SK-N-SH (cell line): ENCODE results near the gene DGKD. TPM values are rescaled to one million over a fixed set of nuclear protein-coding genes. Genes with fewer than 3 reads are reported as not detected.

Experiments used
- CTCF ChIA-PET: fragments of 300-600, 350-600 bp; formaldehyde crosslinking; extraction: SDS; loops from one replicate; lab custom pipeline; 2021; lab: Yijun Ruan, JAX
- POLR2A ChIA-PET: fragments of 350-600 bp; sonication (Branson Sonifier 250); formaldehyde crosslinking; extraction: SDS; loops from one replicate; lab custom pipeline; 2020; ENCODE audit warnings: antibody characterized with exemption, inconsistent platforms; lab: Yijun Ruan, JAX
- DNase-seq: peaks from one replicate; pipeline ENCODE4 v3.0.0; 2012
- H2AFZ ChIP-seq: fragments of 200-600 bp; sonication (generic); 2 replicates; pipeline ENCODE4 v1.8.1; 2016; ENCODE audit warnings: antibody characterized with exemption, mild to moderate bottlenecking, low read depth
- H3F3A ChIP-seq: fragments of 200-600 bp; sonication (generic); replicated peaks from 2 replicates; pipeline ENCODE3; 2016; ENCODE audit warnings: antibody characterized with exemption, mild to moderate bottlenecking; ENCODE audit not compliant: insufficient read depth
- H3K27ac ChIP-seq, 2 experiments: fragments of 200-500 bp in 1 of 2; fragments of 200-600 bp in 1 of 2; sonication (Bioruptor generic) in 1 of 2; sonication (generic), shearing (Covaris generic) in 1 of 2; 2 replicates each; pipeline versions ENCODE4 v1.5.1 to v1.6.1; 2014 to 2016; ENCODE audit warnings: low read depth in 2 of 2, inconsistent platforms in 1 of 2, low read length in 1 of 2, mild to moderate bottlenecking in 1 of 2, mixed read lengths in 1 of 2
- H3K27me3 ChIP-seq: fragments of 200-600 bp; sonication (generic), shearing (Covaris generic); 2 replicates; pipeline ENCODE4 v1.6.1; 2016; ENCODE audit warnings: mixed run types; ENCODE audit not compliant: insufficient read depth
- H3K36me3 ChIP-seq, 2 experiments: fragments of 200-500 bp in 1 of 2; fragments of 200-600 bp in 1 of 2; sonication (Bioruptor generic) in 1 of 2; sonication (generic) in 1 of 2; replicated peaks in 1 of 2; 2 replicates each; pipeline versions ENCODE3 to v1.5.1; 2014 to 2016; ENCODE audit warnings: low read length in 1 of 2, mild to moderate bottlenecking in 1 of 2; ENCODE audit not compliant: insufficient read depth in 2 of 2, control insufficient read depth in 1 of 2
- H3K4me1 ChIP-seq, 2 experiments: fragments of 200-500 bp in 1 of 2; fragments of 200-600 bp in 1 of 2; sonication (Bioruptor generic) in 1 of 2; sonication (generic), shearing (Covaris generic) in 1 of 2; 2 replicates each; pipeline versions ENCODE4 v1.5.1 to v1.6.1; 2014 to 2016; ENCODE audit warnings: low read depth in 1 of 2, low read length in 1 of 2, mixed run types in 1 of 2; ENCODE audit not compliant: insufficient read depth in 2 of 2, control insufficient read depth in 1 of 2
- H3K4me2 ChIP-seq: fragments of 200-600 bp; sonication (generic), shearing (Covaris generic); 2 replicates; pipeline ENCODE4 v1.6.1; 2017; ENCODE audit warnings: mixed run types
- H3K4me3 ChIP-seq, 2 experiments: fragments of 200-500 bp in 1 of 2; fragments of 200-600 bp in 1 of 2; sonication (Bioruptor generic) in 1 of 2; sonication (generic), shearing (Covaris generic) in 1 of 2; 2 replicates each; pipeline versions ENCODE4 v1.5.1 to v1.8.1; 2014 to 2016; ENCODE audit warnings: low read depth in 2 of 2, inconsistent platforms in 1 of 2, low read length in 1 of 2, mild to moderate bottlenecking in 1 of 2, mixed read lengths in 1 of 2, moderate library complexity in 1 of 2
- H3K79me2 ChIP-seq: fragments of 200-600 bp; sonication (generic); 2 replicates; pipeline ENCODE4 v1.8.1; 2017; ENCODE audit warnings: mild to moderate bottlenecking; ENCODE audit not compliant: insufficient read depth
- H3K9ac ChIP-seq: fragments of 200-600 bp; sonication (generic); 2 replicates; pipeline ENCODE4 v1.6.1; 2017; ENCODE audit warnings: mixed run types
- H3K9me2 ChIP-seq: fragments of 200-600 bp; sonication (generic); 2 replicates; pipeline ENCODE4 v1.6.1; 2017; ENCODE audit warnings: mixed run types
- H3K9me3 ChIP-seq: fragments of 200-600 bp; sonication (generic); 2 replicates; pipeline ENCODE4 v1.6.1; 2017; ENCODE audit warnings: mixed run types, mild to moderate bottlenecking, moderate library complexity
- H4K20me1 ChIP-seq: fragments of 200-600 bp; sonication (generic); 2 replicates; pipeline ENCODE4 v1.6.1; 2017; ENCODE audit warnings: mild to moderate bottlenecking, mixed run types; ENCODE audit not compliant: insufficient read depth
- CHD2 ChIP-seq: fragments of 150-350 bp; IDR thresholded peaks from 2 replicates; pipeline ENCODE4 v1.6.1; 2018; ENCODE audit warnings: low read length; ENCODE audit not compliant: partially characterized antibody
- EP300 ChIP-seq, 2 experiments: IDR thresholded peaks; 2 replicates each; pipeline versions ENCODE4 v1.4.0 to v1.6.1; 2012; ENCODE audit warnings: borderline replicate concordance in 1 of 2, low read depth in 1 of 2, low read length in 1 of 2
- EZH2phosphoT487 ChIP-seq: fragments of 200-600 bp; sonication (generic); IDR thresholded peaks from 2 replicates; pipeline ENCODE4 v1.6.1; 2017; ENCODE audit warnings: low read depth, mixed run types, mild to moderate bottlenecking, antibody characterized with exemption, moderate library complexity, borderline replicate concordance
- FOSL2 ChIP-seq: IDR thresholded peaks from 2 replicates; pipeline ENCODE4 v1.4.0; 2012; ENCODE audit warnings: low read depth, mild to moderate bottlenecking, moderate library complexity, borderline replicate concordance
- GABPA ChIP-seq: IDR thresholded peaks from 2 replicates; pipeline ENCODE4 v1.4.0; 2012; ENCODE audit warnings: low read depth, mild to moderate bottlenecking
- IRF3 ChIP-seq: fragments of 150-350 bp; IDR thresholded peaks from 2 replicates; pipeline ENCODE4 v1.6.1; 2016; ENCODE audit warnings: mild to moderate bottlenecking, low read depth, low read length
- MEF2A ChIP-seq: IDR thresholded peaks from 2 replicates; pipeline ENCODE4 v1.4.0; 2012; ENCODE audit warnings: low read depth, borderline replicate concordance
- PBX3 ChIP-seq: IDR thresholded peaks from 2 replicates; pipeline ENCODE4; 2012
- POLR2AphosphoS5 ChIP-seq: IDR thresholded peaks from 2 replicates; pipeline ENCODE4 v1.6.1; 2012; ENCODE audit warnings: low read depth, low read length
- RFX5 ChIP-seq: IDR thresholded peaks from 2 replicates; pipeline ENCODE4 v1.6.1; 2012; ENCODE audit warnings: mild to moderate bottlenecking, improper control_type of control experiment, low read length
- RXRA ChIP-seq: IDR thresholded peaks from 2 replicates; pipeline ENCODE4 v1.4.0; 2012; ENCODE audit warnings: low read depth, mild to moderate bottlenecking, borderline replicate concordance
- TAF1 ChIP-seq: IDR thresholded peaks from 2 replicates; pipeline ENCODE4 v1.6.1; 2012; ENCODE audit warnings: low read depth, mild to moderate bottlenecking, low read length, moderate library complexity, borderline replicate concordance
- TCF12 ChIP-seq: IDR thresholded peaks from 2 replicates; pipeline ENCODE4 v1.4.0; 2012
- TEAD4 ChIP-seq: IDR thresholded peaks from 2 replicates; pipeline ENCODE4 v1.4.0; 2012; ENCODE audit warnings: mild to moderate bottlenecking, borderline replicate concordance; ENCODE audit not compliant: insufficient read depth
- WGBS: methylation state at CpG from one replicate; pipeline ENCODE4 v1.1.6; 2017; ENCODE audit warnings: low lambda C conversion rate; 5-methylcytosine and 5-hydroxymethylcytosine counted together
- polyA plus RNA-seq, 3 experiments: library from polyadenylated mRNA; depleted of rRNA; stranded (reverse); fragments of >200 nt; gene quantifications; 2 replicates each; pipeline ENCODE4 v1.2.3, GENCODE V29; 2012
- TF ChIP-seq, protein P1 (sequence below): IDR thresholded peaks from 2 replicates; pipeline ENCODE4 v1.6.1; 2012; ENCODE audit warnings: mild to moderate bottlenecking, low read depth, low read length, moderate library complexity
- TF ChIP-seq, protein P2 (sequence below): fragments of 150-350 bp; IDR thresholded peaks from 2 replicates; pipeline ENCODE4 v1.6.1; 2017; ENCODE audit warnings: antibody characterized with exemption, low read length, low read depth, borderline replicate concordance
- TF ChIP-seq, protein P3 (sequence below): IDR thresholded peaks from 2 replicates; pipeline ENCODE4 v1.4.0; 2012; ENCODE audit warnings: low read depth, borderline replicate concordance
- TF ChIP-seq, protein P4 (sequence below): IDR thresholded peaks from 2 replicates; pipeline ENCODE4 v1.4.0; 2012; ENCODE audit warnings: low read depth, borderline replicate concordance
- TF ChIP-seq, protein P5 (sequence below): fragments of 200-600 bp; sonication (generic); IDR thresholded peaks from 2 replicates; pipeline ENCODE4 v1.6.1; 2017; ENCODE audit warnings: antibody characterized with exemption, mild to moderate bottlenecking, moderate library complexity

Gene DGKD
- polyA plus RNA-seq, 1 of the 3 experiments (the other 2 are of a cell fraction) = 21.7 TPM

- Histone ChIP-seq H3K27ac (no peak overlapping the region), H3K9me3 (no peaks in the 10 kb centered on the region), H3K4me1 (peaks cover 0 to 34% of the 10 kb centered on the region in 2 experiments; a peak in 3 of 4 replicates), H3K4me2 (no peak overlapping the region), H3K36me3 (peaks cover 0 to 3% of the 10 kb centered on the region in 2 experiments), H3K79me2 (peaks cover 82% of the 10 kb centered on the region), H3K27me3 (no peaks in the 10 kb centered on the region), H2AFZ (no peak overlapping the region), H4K20me1 (no peaks in the 10 kb centered on the region), H3K4me3 (no peak overlapping the region), H3K9me2 (no peaks in the 10 kb centered on the region), H3K9ac (no peak overlapping the region), H3F3A (peaks cover 15% of the 10 kb centered on the region)
- CTCF ChIA-PET = interaction anchor here (2.4 to 5.1 kb wide), 2 partner anchors 11 to 16 kb away, joined by 8 to 29 read pairs; no protein-coding TSS in a partner anchor
- WGBS = 89% methylated on average over 3 of the region's 3 CpGs
- DNase-seq = no peak
- POLR2A ChIA-PET = no interaction called here
- TF ChIP-seq EP300 (IDR thresholded peaks at IDR 0.05; ENCODE audit: borderline replicate concordance in 1 of 2, low read depth in 1 of 2, low read length in 1 of 2) = no peak
- no peak for TF ChIP-seq TEAD4
- no peak for TF ChIP-seq POLR2AphosphoS5
- TF ChIP-seq EZH2phosphoT487 = no peak
- TF ChIP-seq RFX5 = no peak
- TF ChIP-seq IRF3 = no peak
- TF ChIP-seq RXRA = no peak
- TF ChIP-seq TCF12 = no peak
- TF ChIP-seq GABPA = no peak
- TF ChIP-seq, protein P1, sequence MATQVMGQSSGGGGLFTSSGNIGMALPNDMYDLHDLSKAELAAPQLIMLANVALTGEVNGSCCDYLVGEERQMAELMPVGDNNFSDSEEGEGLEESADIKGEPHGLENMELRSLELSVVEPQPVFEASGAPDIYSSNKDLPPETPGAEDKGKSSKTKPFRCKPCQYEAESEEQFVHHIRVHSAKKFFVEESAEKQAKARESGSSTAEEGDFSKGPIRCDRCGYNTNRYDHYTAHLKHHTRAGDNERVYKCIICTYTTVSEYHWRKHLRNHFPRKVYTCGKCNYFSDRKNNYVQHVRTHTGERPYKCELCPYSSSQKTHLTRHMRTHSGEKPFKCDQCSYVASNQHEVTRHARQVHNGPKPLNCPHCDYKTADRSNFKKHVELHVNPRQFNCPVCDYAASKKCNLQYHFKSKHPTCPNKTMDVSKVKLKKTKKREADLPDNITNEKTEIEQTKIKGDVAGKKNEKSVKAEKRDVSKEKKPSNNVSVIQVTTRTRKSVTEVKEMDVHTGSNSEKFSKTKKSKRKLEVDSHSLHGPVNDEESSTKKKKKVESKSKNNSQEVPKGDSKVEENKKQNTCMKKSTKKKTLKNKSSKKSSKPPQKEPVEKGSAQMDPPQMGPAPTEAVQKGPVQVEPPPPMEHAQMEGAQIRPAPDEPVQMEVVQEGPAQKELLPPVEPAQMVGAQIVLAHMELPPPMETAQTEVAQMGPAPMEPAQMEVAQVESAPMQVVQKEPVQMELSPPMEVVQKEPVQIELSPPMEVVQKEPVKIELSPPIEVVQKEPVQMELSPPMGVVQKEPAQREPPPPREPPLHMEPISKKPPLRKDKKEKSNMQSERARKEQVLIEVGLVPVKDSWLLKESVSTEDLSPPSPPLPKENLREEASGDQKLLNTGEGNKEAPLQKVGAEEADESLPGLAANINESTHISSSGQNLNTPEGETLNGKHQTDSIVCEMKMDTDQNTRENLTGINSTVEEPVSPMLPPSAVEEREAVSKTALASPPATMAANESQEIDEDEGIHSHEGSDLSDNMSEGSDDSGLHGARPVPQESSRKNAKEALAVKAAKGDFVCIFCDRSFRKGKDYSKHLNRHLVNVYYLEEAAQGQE = no peak
- TF ChIP-seq, protein P2, sequence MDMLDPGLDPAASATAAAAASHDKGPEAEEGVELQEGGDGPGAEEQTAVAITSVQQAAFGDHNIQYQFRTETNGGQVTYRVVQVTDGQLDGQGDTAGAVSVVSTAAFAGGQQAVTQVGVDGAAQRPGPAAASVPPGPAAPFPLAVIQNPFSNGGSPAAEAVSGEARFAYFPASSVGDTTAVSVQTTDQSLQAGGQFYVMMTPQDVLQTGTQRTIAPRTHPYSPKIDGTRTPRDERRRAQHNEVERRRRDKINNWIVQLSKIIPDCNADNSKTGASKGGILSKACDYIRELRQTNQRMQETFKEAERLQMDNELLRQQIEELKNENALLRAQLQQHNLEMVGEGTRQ = no peak
- TF ChIP-seq TAF1 = no peak
- TF ChIP-seq CHD2 = no peak
- TF ChIP-seq, protein P3, sequence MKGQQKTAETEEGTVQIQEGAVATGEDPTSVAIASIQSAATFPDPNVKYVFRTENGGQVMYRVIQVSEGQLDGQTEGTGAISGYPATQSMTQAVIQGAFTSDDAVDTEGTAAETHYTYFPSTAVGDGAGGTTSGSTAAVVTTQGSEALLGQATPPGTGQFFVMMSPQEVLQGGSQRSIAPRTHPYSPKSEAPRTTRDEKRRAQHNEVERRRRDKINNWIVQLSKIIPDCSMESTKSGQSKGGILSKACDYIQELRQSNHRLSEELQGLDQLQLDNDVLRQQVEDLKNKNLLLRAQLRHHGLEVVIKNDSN = no peak
- no peak for TF ChIP-seq FOSL2
- no peak for TF ChIP-seq MEF2A
- TF ChIP-seq, protein P4, sequence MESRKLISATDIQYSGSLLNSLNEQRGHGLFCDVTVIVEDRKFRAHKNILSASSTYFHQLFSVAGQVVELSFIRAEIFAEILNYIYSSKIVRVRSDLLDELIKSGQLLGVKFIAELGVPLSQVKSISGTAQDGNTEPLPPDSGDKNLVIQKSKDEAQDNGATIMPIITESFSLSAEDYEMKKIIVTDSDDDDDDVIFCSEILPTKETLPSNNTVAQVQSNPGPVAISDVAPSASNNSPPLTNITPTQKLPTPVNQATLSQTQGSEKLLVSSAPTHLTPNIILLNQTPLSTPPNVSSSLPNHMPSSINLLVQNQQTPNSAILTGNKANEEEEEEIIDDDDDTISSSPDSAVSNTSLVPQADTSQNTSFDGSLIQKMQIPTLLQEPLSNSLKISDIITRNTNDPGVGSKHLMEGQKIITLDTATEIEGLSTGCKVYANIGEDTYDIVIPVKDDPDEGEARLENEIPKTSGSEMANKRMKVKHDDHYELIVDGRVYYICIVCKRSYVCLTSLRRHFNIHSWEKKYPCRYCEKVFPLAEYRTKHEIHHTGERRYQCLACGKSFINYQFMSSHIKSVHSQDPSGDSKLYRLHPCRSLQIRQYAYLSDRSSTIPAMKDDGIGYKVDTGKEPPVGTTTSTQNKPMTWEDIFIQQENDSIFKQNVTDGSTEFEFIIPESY = no peak
- TF ChIP-seq PBX3 = no peak
- TF ChIP-seq, protein P5, sequence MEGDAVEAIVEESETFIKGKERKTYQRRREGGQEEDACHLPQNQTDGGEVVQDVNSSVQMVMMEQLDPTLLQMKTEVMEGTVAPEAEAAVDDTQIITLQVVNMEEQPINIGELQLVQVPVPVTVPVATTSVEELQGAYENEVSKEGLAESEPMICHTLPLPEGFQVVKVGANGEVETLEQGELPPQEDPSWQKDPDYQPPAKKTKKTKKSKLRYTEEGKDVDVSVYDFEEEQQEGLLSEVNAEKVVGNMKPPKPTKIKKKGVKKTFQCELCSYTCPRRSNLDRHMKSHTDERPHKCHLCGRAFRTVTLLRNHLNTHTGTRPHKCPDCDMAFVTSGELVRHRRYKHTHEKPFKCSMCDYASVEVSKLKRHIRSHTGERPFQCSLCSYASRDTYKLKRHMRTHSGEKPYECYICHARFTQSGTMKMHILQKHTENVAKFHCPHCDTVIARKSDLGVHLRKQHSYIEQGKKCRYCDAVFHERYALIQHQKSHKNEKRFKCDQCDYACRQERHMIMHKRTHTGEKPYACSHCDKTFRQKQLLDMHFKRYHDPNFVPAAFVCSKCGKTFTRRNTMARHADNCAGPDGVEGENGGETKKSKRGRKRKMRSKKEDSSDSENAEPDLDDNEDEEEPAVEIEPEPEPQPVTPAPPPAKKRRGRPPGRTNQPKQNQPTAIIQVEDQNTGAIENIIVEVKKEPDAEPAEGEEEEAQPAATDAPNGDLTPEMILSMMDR = no peak
These were observed 73.7 kb downstream of the DGKD start for GRCh38 chr2:233428008-233428407.
